Stimulated activated CD4-positive, alpha-beta T cell treated with anti-CD3 and anti-CD28 coated beads, Interleukin-4, amount 100 ng/mL, for 48 hours (primary cell): Measurements from ENCODE around the gene HSPB8.

Source experiments
- DNase-seq, 2 donors: peaks; one replicate each; pipeline ENCODE4 v3.0.0-alpha.2; 2020; ENCODE audit warnings: low read depth in 2 of 2

Gene HSPB8, protein sequence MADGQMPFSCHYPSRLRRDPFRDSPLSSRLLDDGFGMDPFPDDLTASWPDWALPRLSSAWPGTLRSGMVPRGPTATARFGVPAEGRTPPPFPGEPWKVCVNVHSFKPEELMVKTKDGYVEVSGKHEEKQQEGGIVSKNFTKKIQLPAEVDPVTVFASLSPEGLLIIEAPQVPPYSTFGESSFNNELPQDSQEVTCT

DNA sequence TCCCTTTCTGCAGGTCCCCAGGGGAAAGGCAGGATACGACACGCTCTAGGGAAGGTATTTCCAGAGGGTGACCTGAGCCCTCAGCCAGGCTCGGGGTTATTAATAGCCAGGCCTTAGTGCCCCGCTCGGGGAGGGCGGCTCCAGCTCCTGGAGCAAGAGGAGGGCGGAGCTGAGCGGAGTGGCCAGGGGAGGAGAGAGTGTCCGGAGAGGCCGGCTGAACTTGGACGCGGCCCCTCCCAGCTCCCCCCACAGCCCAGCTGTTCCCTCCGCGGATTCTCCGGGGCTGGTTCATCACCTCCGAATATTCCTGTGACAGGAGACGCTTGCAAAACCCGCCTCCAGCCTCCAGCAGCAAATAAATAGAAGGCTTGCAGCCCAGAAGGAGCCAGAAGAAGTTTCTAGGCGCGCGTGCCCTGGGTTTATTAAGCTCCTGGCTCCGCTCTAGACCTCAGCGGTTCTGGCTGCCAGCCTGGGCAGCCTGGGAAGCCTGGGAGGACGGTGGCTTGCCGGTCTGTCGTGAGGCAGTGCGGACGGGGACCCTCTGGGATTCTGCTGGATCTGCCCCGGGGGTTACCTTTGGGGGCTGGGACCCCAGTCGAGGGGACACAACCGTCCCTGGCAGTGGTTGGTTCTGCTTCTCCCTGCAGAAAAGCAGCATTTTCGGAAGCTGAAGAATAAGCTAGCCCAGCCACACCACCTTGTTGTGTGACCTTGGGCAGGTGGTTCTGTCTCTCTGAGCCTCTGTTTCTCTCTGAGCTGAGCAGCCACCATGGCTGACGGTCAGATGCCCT lies at the start of gene HSPB8:
Gene HSPB8 (plus strand): TSS at position 388 of the 791 bp plus-strand sequence. CDS start 382 bp downstream, at position 770.
- DNase-seq: no peak

DNA sequence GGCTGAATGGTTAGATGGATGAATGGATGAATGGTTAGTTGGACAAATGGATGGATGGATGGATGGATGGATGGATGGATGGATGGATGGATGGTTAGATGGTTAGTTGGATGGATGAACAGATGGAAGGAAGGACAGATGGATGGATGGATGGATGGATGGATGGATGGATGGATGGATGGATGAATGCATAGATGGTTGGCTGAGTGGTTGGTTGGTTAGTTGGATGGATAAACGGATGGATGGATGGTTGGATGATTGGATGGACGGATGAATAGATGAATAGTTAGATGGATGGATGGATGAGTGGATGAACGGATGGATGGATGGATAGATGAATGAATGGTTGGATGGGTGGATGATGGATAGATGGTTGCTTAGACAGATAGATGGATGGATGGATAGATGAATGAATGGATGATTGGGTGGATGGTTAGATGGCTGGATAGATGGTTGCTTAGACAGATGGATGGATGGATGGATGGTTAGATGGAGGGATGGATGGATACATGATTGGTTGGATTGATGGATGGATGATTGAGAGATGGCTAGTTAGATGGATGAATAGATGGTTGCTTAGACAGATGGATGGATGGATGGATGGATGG lies 48.8 kb upstream of the HSPB8 start:
- no peak for DNase-seq

DNA sequence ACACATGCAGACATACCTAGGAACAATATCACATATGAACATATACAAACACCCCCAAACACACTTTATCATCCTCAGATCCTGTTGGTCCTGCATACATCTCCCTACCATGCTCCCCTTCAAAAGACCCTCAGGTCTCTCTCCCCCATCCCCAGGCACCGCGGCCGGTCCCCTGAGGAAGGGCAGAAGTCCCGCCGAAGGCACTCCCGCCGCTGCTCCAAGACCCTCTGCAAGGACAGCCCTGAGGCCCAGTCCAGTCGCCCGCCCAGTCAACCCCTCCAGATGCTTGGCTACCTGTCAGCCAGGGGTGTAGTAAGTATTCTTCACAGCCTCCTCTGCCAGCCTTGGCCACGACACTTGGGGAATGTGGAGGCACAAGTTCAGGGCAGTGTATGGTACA lies 48.2 kb upstream of the HSPB8 start:
- DNase-seq: no peak

DNA sequence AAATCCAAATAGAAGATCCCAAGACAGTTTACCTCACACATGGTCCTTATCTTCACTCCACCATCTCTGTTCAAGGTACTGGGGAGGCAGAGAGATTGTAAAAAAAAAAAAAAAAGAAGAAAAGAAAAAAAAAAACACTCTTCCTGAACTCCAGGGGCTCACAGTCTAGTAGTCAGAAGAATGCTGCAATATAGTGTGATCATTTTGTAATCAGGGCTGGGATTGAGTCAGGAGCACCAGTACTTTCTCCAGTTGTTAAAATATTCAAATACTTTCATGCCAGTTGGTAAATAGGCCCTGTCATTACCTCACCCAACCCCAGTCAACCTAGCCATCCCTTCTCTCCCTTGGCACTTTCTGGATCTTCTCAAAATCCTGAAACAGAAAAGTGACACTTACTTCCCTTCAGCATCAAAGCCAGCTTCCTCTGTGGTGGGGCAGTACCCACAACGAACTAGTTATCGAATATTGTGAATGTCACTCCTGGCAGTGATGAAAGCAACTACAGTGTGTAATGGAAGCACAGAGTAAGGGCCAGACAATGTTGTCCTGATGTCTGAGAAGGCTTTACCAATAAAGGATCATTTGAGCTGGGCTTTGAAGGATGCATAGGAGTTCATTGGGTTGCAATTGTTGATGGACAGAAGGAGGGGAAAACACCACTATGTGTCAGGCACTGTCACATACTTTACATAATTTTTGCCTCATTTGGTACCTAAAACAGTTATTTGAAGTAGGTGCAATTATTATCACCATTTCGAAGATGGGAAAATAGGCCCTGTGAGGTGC lies 44.3 kb upstream of the HSPB8 start:
- DNase-seq: no peak

DNA sequence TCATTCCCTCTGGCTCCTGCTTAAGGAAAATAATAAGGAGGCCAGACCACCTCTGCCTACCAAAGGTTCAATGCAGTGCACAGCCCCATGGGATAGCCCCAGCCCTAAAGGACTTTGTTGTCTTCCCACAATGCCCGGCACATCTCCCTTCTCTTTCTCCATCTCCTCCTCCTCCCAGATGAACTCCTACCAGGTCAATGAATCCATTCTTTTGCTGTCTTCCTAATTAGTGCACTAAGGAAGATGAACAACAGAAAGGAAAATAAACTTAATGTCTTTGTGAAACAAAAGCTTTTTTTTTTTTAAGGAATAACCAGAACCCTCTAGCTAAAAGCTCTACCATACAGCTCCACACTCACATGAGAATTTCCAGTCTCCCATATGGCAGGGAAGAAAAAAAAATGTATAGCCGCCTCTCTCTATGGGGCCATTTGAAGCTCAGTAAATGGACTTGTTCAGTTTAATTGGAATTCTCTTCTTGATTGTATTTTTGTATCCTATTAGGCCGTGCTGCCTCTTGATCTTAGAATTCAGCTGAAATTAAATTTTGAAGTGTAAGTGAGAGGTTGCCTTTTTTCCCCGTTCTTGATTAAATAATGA lies 41.8 kb upstream of the HSPB8 start:
- DNase-seq: no peak

DNA sequence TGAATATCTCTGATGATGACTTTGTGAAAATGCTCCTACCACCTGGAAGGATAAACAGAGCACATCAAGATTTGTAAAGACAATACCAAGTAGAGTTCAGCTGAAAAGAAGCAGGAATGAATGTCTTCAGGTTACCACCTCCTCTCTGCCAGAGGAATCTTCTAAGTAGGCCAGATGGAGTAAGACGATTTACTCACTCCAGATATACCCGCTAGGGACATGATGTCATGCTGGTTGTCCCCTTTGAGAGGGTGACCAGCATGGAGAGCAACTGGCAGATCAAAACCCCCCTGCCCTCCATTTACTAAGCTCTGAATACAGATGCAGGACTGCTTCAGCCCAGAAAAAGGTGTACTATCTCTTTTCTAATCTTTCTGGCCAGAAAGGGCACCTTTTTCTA lies 39.3 kb upstream of the HSPB8 start:
- DNase-seq: no peak

DNA sequence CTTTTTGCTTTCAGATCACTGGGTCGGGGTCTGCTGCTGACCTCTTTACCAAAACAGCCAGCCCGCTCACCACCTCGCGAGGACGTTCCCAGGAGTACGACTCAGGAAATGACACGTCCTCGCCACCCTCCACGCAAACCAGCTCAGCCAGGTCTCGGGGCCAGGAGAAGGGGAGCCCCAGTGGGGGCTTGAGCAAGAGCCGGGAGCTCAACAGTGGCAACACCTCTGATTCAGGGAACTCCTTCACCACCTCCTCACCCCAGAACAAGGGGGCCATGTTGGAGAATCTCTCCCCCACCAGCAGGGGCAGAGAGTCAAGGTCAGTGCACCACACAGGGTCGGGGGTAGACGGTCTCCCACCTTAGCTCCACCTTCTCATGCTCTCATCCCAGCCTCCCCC lies 33.4 kb upstream of the HSPB8 start:
- DNase-seq: no peak

DNA sequence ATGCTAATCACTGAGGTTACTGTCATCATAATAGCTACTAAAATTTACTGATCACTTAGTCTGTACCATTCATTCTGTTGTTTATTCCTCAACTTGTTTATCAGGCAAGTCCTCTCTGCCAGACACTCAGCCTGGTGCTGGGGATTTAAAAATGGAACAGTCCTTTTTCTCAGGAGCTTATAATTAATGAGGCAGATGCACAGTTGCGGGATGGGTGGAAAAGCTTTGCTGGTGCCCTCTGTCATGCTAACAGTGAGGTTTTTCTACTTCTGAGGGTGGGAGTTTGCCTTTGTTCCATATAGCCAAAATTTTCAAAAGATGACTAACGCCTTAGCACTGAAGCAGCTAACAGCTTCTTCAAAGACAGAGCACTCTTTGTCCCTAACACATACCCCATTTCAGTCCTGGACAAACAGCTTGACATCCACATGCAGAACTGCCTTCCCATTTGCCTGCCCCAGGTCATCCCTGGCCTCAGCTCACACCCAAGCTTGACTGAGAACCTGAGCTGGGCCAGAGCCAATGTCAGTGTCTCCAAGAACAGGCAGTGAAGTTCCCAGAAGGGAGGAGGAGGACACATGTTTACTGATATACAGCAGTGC lies 30.8 kb upstream of the HSPB8 start:
- DNase-seq: no peak

DNA sequence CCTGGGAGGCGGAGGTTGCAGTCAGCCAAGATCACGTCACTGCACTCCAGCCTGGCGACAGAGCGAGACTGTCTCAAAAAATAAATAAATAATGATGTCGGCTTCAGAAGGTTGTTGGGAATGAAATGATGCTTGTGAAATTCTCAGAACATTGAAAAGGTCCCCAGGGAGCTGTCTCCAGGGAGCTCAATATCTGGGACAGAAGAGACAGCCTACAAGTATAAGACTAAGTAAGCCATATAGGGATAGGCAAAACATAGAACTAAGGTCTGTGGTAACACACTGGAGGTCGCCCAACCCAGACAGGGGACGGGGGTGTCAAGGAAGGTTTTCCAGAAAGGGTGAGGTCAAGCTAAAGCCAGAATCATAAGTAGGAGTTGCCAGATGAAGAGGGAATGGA lies 29.5 kb upstream of the HSPB8 start:
- no peak for DNase-seq

DNA sequence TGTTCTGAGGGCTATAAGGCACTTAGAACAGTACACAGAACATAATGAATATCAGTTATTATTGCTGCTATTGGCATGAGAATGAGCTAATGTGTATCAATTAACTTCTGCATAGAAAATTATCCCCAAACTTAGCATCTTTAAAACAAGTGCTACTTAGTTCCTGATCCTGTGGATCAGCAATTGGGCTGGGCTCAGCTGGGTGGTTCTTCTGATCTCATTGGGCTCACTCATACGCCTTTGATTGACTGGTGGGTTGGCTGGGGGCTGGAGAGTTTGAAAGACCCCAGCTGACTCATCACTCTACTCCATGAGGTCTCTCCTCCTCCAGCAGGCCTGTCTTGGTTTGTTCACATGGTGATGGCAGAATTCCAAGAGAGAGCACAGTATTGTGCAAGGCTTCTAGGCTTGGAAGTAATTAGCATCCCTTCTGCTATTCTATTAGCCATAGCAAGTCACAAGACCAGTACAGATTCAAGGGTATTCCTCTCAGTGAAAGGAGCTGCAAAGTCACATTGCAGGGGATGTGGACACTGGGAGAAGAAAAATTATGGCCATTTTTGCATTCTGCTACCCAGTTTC lies 27.2 kb upstream of the HSPB8 start:
- DNase-seq: no peak

DNA sequence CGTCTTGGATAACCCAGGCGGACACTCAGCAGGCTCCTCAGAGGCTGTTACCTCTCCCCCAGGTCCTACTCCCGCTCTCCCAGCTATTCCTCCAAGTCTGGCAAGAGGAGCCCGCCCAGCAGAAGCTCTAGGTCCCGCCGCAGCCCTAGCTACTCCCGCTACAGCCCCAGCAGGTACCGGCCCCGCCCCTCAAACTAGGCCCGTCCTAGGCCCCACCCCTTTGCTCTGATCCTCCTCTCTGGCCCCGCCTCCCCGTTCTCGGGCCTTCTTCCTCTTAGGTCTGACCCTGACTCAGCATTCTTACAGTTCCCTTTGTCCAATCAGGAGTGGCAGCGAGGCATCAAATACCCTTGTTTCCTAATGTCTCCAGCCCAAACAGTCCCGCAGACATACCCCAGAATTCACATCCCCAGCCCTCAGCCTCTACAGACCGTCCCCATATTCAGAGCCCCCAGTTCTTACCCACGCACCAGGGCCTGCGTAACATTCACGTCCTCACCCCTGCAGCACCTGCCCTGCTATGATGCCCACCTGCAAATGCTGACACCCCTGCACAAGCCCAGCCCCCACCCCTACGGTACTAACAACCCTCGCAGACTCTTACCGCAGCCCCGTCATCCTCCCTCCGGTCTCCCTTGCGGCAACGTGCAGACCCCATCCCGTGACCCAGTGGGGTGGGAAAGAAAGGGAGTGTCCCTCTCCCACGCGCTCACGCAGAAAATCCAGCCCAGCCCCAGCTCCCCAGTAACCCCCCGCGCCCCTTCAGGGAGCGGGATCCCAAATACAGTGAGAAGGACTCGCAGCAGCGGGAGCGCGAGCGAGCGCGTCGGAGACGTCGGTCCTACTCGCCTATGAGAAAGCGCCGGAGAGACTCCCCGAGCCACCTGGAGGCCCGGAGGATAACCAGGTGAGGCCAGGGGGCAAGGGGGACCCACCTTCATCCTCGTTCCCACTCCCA lies 25.0 kb upstream of the HSPB8 start:
- DNase-seq: peak; percentile 4

DNA sequence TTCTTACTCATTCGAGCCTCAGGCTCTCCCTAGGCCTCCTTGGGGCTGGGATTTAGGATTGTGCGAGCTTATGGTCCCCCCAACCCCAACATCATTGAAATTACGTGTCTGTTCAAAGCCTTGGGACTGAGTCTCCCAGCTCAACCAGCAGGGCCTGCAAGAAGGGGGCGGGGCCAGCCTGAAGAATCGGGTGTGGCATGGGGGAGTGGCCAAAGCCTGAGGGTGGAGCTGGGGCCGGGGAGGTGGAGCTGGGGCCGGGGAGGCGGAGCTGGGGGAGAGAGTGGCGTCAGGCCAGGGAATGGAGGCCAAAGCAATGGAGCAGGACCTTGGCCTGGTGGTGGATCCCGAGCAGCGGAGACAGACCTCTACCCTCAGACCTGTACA lies 24.3 kb upstream of the HSPB8 start:
- DNase-seq: peak in 1 of 2 donors; percentile 7

DNA sequence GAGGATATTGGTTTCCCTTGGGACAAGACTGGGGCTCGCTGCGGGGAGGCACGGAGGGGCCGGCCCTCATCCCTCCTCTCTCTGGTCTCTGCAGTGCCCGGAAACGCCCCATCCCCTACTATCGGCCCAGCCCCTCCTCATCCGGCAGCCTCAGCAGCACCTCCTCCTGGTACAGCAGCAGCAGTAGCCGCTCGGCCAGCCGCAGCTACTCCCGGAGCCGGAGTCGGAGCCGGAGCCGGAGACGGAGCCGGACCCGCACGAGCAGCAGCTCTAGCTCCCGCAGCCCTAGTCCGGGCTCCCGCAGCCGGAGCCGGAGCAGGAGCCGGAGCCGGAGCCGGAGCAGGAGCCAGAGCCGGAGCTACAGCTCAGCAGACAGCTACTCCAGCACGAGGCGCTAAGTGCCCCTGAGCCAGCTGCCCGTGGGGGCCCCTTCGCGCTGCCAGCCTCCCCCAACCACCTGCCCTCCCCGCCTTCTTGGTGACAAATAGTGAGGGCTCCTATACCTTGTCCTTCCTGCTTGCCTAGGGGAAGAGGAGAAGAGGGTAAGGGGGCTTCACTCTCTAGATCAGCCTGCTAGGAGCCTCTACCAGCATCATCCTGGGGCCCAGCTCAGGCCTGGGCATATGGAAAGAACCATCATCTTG lies 22.2 kb upstream of the HSPB8 start:
- no peak for DNase-seq

DNA sequence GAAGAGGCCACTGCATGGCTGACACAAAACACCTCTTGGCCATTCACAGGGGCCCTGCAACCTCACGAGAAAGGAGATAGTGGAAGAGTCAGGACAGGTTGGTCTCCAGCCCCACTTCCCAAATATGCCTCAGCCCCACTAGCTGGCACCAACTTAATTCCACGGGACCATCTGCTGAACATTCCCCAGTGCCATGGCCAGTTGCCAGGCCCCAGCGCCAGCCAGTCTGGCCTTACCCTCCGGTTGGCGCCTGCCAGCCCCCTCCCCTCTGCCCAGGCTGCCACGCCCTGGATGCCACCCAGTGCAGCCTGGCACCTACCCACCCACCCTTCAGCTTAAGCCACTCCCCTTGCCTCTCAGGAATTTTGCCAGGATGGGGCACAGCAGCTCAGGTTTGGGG lies 21.2 kb upstream of the HSPB8 start:
- DNase-seq: no peak

DNA sequence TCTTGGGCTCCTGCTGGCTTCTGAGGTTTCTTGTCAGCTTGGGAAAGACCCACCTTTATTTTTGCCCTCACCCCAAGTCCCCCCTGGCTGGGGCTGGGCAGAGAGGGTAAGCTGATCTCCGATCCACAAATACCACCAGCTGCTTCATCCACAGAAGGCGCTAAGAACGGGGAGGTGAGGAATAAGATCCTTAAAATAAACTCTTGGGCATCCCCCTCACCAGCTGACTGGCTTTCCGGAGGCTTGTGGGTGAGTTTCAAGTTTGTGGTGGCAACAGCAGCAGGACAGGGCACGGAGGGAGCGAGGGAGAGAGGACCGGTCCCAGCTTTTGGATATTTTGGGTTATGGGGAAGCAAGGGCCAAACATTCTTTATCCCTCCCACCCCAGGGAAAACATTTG lies 20.8 kb upstream of the HSPB8 start:
- DNase-seq: no peak

DNA sequence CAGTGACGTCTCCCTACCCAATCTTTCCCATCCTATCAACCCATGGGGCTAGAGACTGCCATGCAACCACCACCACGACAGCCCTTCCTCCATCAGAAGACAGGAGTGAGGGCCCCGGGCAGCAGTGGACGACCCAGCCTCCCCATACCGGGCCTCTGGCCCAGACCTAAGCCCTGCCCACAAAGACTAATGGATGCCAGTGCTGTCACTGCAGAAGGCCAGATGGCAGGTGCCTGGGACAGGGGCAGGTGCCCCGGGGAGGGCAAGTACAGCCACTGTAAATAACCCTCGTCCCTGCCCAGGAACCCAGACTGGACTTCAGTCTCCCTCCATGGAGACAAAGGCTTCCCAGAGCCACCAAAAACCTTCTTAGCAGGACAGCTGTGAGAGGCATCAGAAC lies 20.3 kb upstream of the HSPB8 start:
- DNase-seq: no peak

DNA sequence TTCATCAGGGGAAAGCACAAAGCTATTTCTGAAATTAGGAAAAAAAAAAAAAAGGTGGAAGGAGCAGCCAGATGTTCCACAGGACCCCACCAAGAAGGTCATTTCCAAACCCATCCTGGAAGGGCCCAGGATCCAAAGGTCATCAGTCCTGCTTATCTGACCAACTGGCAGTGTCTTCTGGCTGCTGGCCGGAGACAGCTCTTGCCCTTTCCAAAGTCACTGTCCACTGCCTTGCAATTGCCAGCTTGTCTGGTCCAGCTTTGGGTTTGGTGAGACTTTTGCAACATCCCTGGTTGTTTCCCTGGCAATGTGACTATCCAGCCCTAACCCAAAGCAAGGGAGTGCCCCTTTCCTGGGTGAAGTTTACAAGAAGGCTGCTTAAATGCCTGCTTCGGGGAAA lies 18.9 kb upstream of the HSPB8 start:
- no peak for DNase-seq

DNA sequence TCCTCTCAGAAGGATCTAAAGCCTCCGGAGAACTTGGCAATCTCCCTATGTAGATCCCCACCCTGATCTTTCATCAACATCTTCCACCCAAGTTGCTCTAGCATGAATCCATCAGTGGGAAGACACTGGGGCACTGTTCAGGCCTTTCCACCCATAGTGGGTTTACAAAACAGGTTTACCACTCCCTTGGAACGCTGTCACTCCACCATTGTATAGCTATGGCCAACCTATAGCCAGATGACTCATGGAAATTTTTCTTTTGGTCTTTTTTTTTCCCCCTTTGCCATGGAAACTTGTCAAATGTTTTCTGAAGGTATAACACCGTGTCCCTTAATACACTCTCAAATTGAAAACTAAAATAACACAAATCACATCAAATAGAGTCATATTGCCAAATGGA lies 10.8 kb upstream of the HSPB8 start:
- no peak for DNase-seq

DNA sequence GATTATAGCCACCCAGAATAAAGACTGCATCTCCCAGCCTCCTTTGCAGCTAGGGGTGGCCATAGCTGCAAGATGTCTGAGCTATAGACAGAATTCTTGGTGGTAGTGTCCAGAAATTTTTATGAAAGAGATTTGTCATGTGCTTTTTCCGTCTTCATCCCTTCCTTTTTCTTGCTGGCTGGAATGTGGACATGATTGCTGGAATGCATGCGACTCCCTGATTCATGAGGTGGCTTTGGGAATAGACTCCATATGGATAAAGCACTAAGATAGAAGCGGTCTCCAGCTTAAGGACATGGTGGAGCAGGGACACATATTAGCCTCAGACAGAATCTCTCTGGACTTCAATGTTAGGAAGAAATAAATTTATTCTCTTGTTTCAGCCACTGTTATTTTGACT lies 10.0 kb upstream of the HSPB8 start:
- DNase-seq: no peak

DNA sequence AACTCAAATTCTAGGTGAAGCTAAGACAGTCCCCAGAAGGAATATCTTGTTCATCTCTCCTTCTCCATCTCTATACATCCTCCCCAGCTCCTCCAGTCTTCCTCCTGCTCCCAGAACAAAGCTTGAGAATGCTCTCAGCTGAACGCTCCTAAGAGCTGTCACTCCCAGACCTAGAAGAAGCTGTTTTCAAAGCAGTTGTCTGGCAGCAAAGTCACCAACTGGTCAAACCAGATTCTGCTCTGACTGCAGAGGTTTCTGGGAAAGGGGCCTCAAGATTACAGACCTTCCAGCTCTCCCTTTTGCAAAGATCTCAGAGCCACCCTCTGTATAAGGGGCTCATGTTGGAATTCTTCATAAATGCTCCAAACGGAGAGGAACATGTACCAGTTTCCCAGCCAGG lies 9.6 kb upstream of the HSPB8 start:
- no peak for DNase-seq
